ENCODE results near the gene CD96. TPM values are rescaled to one million over a fixed set of nuclear protein-coding genes. Genes with fewer than 3 reads are reported as not detected.

Gene CD96
- total RNA-seq, 2 experiments from 2014 or later, result not detected

GRCh38 chr3:111652492-111653180 is 110.6 kb downstream of the CD96 start:
- Histone ChIP-seq H3K9me2 (ENCODE audit: insufficient read depth, low read length) (no peaks in the 10 kb centered on the region), H3K9me3 (ENCODE audit: low read length) (no peaks in the 10 kb centered on the region), H3K4me1 (ENCODE audit: insufficient read depth, low read length, poor library complexity, severe bottlenecking) (peaks cover 11% of the 10 kb centered on the region), H3K4me3 (ENCODE audit: low read depth, low read length, poor library complexity, severe bottlenecking) (no peak overlapping the region), H4K20me1 (ENCODE audit: insufficient read depth, low read length) (no peaks in the 10 kb centered on the region), H3K36me3 (ENCODE audit: insufficient read depth, low read length) (no peaks in the 10 kb centered on the region), H3K27ac (ENCODE audit: low read depth, low read length, poor library complexity, severe bottlenecking) (no peak overlapping the region), H3K4me2 (ENCODE audit: low read length) (no peak overlapping the region), H2AFZ (ENCODE audit: low read length) (no peak overlapping the region), H3K79me2 (ENCODE audit: insufficient read depth, low read depth, low read length) (no peaks in the 10 kb centered on the region)
- CTCF ChIA-PET (ENCODE audit: unreplicated experiment), result no interaction called here
- intact Hi-C loops (cut with micrococcal nuclease; ENCODE audit: unreplicated experiment), result no loop called here
- no TSS peak for BruUV-seq (replicated peaks)
- no peak for TF ChIP-seq EZH2phosphoT487 (IDR thresholded peaks at IDR 0.05; ENCODE audit: borderline replicate concordance, low read depth, low read length)
- no peak for TF ChIP-seq CTCF (conservative IDR thresholded peaks at IDR 0.05; ENCODE audit: low read length)
- DNase-seq (ENCODE audit: low spot score), result no peak
- POLR2A ChIA-PET, result no interaction called here

GRCh38 chr3:111653766-111654165 is 111.8 kb downstream of the CD96 start:
- DNase-seq (ENCODE audit: low spot score), result no peak
- BruUV-seq (replicated peaks), result no TSS peak
- no peak overlapping the region for H3K4me3 ChIP-seq (ENCODE audit: low read depth, low read length, poor library complexity, severe bottlenecking)
- H2AFZ ChIP-seq (ENCODE audit: low read length), result no peak overlapping the region
- no peaks in the 10 kb centered on the region for H3K9me2 ChIP-seq (ENCODE audit: insufficient read depth, low read length)
- no peaks in the 10 kb centered on the region for H3K9me3 ChIP-seq (ENCODE audit: low read length)
- H3K36me3 ChIP-seq (ENCODE audit: insufficient read depth, low read length), result no peaks in the 10 kb centered on the region
- POLR2A ChIA-PET, result interaction anchor here (0.7 to 1.3 kb wide), 2 partner anchors 59 to 147 kb away, joined by 3 to 4 read pairs; no protein-coding TSS in a partner anchor
- H3K27ac ChIP-seq (ENCODE audit: low read depth, low read length, poor library complexity, severe bottlenecking), result no peak overlapping the region
- H3K79me2 ChIP-seq (ENCODE audit: insufficient read depth, low read depth, low read length), result no peaks in the 10 kb centered on the region
- TF ChIP-seq EZH2phosphoT487 (IDR thresholded peaks at IDR 0.05; ENCODE audit: borderline replicate concordance, low read depth, low read length) (no peak), CTCF (conservative IDR thresholded peaks at IDR 0.05; ENCODE audit: low read length) (no peak)
- intact Hi-C loops (cut with micrococcal nuclease; ENCODE audit: unreplicated experiment), result no loop called here
- H3K4me2 ChIP-seq (ENCODE audit: low read length), result peak overlapping the region; percentile 31
- no peaks in the 10 kb centered on the region for H4K20me1 ChIP-seq (ENCODE audit: insufficient read depth, low read length)
- H3K4me1 ChIP-seq (ENCODE audit: insufficient read depth, low read length, poor library complexity, severe bottlenecking), result peaks cover 11% of the 10 kb centered on the region
- CTCF ChIA-PET (ENCODE audit: unreplicated experiment), result no interaction called here

GRCh38 chr3:111662012-111662411 is 120.0 kb downstream of the CD96 start:
- TF ChIP-seq CTCF (conservative IDR thresholded peaks at IDR 0.05; ENCODE audit: low read length), result no peak
- TF ChIP-seq EZH2phosphoT487 (IDR thresholded peaks at IDR 0.05; ENCODE audit: borderline replicate concordance, low read depth, low read length), result no peak
- Histone ChIP-seq H4K20me1 (ENCODE audit: insufficient read depth, low read length) (no peaks in the 10 kb centered on the region), H3K79me2 (ENCODE audit: insufficient read depth, low read depth, low read length) (no peaks in the 10 kb centered on the region), H3K4me1 (ENCODE audit: insufficient read depth, low read length, poor library complexity, severe bottlenecking) (no peaks in the 10 kb centered on the region), H3K27ac (ENCODE audit: low read depth, low read length, poor library complexity, severe bottlenecking) (no peak overlapping the region), H3K9me2 (ENCODE audit: insufficient read depth, low read length) (no peaks in the 10 kb centered on the region), H3K9me3 (ENCODE audit: low read length) (peaks cover 15% of the 10 kb centered on the region; the same call in 1 of the 2 replicates), H2AFZ (ENCODE audit: low read length) (no peak overlapping the region), H3K36me3 (ENCODE audit: insufficient read depth, low read length) (no peaks in the 10 kb centered on the region), H3K4me3 (ENCODE audit: low read depth, low read length, poor library complexity, severe bottlenecking) (no peak overlapping the region), H3K4me2 (ENCODE audit: low read length) (no peak overlapping the region)
- BruUV-seq (replicated peaks), result no TSS peak
- CTCF ChIA-PET (ENCODE audit: unreplicated experiment), result no interaction called here
- POLR2A ChIA-PET, result interaction anchor here (1.0 kb wide), 1 partner anchor 13 kb away, joined by 3 read pairs; no protein-coding TSS in a partner anchor
- intact Hi-C loops (cut with micrococcal nuclease; ENCODE audit: unreplicated experiment), result no loop called here
- DNase-seq (ENCODE audit: low spot score), result no peak

Measured in OCI-LY7 (cell line).